ENCODE measurements around the gene SAMD14. TPM values are rescaled to one million over a fixed set of nuclear protein-coding genes. Genes with fewer than 3 reads are reported as not detected.

SAMD14 gene
- total and polyA plus RNA-seq, 10 of the 15 experiments (the other 5 are each of a cell fraction or from before 2014, with no cell fraction given) = 0.06 to 1.7 (median 0.25) TPM; not detected in 3

DNA sequence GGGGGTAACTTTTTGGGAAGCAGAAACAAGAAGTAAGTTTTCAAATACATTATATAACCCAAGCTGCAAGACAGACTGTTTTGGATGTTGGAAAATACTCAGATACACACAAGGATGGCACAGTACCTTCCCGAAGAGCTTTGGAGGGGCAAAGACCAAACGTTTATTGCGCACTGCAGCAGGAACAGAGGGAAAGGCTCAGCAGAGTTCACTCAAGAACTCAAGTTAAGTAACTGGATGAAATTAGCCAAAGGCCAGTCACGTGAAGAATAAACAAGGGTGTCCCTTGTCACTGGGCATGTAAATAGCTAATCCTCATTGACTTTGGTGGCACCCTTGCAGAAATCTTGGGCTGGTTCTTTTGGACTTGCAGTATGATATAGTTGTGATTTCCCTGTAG lies 32.0 kb downstream of the SAMD14 start:
- Histone ChIP-seq H3K36me3 (ENCODE audit: control insufficient read depth in 2 of 2, insufficient read depth in 2 of 2, low read length in 1 of 2) (no peaks in the 10 kb centered on the region), H3K27me3 (replicated peaks in 1 of 2; ENCODE audit: control insufficient read depth in 2 of 2, insufficient read depth in 2 of 2, low read length in 1 of 2) (no peaks in the 10 kb centered on the region), H3K79me2 (ENCODE audit: control insufficient read depth, insufficient read depth, low read length) (no peaks in the 10 kb centered on the region), H3K4me1 (ENCODE audit: control insufficient read depth, insufficient read depth, low read length) (peaks cover 17% of the 10 kb centered on the region), H3K4me2 (ENCODE audit: control insufficient read depth, insufficient read depth) (no peak overlapping the region), H3K4me3 (no peak overlapping the region), H3K9me3 (replicated peaks; ENCODE audit: control insufficient read depth, insufficient read depth, low read length) (no peaks in the 10 kb centered on the region), H3K9ac (ENCODE audit: control insufficient read depth, insufficient read depth, low read length) (no peak overlapping the region), H2AFZ (ENCODE audit: control insufficient read depth, low read depth, low read length) (no peak overlapping the region), H4K20me1 (ENCODE audit: control insufficient read depth, insufficient read depth) (no peaks in the 10 kb centered on the region), H3K27ac (ENCODE audit: control insufficient read depth, insufficient read depth) (no peak overlapping the region)
- ChIA-PET SMC1A (ENCODE audit: uncharacterized antibody, unreplicated experiment) (interaction anchor here (1.0 to 1.4 kb wide), 2 partner anchors 10 to 99 kb away, joined by 3 read pairs; no protein-coding TSS in a partner anchor), CTCF (interaction anchor here (0.7 to 3.4 kb wide), 5 partner anchors 11 to 190 kb away, joined by 3 to 13 read pairs (median 4); no protein-coding TSS in a partner anchor), POLR2A (no interaction called here), RAD21 (ENCODE audit: unreplicated experiment) (interaction anchor here (1.4 kb wide), 1 partner anchor 10 kb away, joined by 3 read pairs; no protein-coding TSS in a partner anchor)
- FAIRE-seq (no peak), DNase-seq (ENCODE audit: low read depth, low spot score) (no peak), ATAC-seq (no peak)
- intact Hi-C loops (cut with micrococcal nuclease; ENCODE audit: unreplicated experiment) (loop anchor here (5.0 kb wide), 1 partner anchor 49 kb away; no protein-coding TSS in a partner anchor), in situ Hi-C loops (cut with MboI) (no loop called here)
- TF ChIP-seq NFYA (IDR thresholded peaks at IDR 0.05; ENCODE audit: borderline replicate concordance, low read depth, low read length) = no peak
- TF ChIP-seq CHD4 (IDR thresholded peaks at IDR 0.05) = no peak
- TF ChIP-seq, protein P1, sequence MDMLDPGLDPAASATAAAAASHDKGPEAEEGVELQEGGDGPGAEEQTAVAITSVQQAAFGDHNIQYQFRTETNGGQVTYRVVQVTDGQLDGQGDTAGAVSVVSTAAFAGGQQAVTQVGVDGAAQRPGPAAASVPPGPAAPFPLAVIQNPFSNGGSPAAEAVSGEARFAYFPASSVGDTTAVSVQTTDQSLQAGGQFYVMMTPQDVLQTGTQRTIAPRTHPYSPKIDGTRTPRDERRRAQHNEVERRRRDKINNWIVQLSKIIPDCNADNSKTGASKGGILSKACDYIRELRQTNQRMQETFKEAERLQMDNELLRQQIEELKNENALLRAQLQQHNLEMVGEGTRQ (IDR thresholded peaks at IDR 0.05; ENCODE audit: borderline replicate concordance, low read depth, low read length) = no peak
- TF ChIP-seq BRCA1 (IDR thresholded peaks at IDR 0.05; ENCODE audit: low read depth, low read length) = no peak
- no peak for TF ChIP-seq SMARCA5 (IDR thresholded peaks at IDR 0.05)
- no peak for TF ChIP-seq GABPA (IDR thresholded peaks at IDR 0.05; ENCODE audit: low read depth)
- no peak for TF ChIP-seq KAT2A (conservative IDR thresholded peaks at IDR 0.05; ENCODE audit: control insufficient read depth, low read depth, low read length)
- TF ChIP-seq, protein P2, sequence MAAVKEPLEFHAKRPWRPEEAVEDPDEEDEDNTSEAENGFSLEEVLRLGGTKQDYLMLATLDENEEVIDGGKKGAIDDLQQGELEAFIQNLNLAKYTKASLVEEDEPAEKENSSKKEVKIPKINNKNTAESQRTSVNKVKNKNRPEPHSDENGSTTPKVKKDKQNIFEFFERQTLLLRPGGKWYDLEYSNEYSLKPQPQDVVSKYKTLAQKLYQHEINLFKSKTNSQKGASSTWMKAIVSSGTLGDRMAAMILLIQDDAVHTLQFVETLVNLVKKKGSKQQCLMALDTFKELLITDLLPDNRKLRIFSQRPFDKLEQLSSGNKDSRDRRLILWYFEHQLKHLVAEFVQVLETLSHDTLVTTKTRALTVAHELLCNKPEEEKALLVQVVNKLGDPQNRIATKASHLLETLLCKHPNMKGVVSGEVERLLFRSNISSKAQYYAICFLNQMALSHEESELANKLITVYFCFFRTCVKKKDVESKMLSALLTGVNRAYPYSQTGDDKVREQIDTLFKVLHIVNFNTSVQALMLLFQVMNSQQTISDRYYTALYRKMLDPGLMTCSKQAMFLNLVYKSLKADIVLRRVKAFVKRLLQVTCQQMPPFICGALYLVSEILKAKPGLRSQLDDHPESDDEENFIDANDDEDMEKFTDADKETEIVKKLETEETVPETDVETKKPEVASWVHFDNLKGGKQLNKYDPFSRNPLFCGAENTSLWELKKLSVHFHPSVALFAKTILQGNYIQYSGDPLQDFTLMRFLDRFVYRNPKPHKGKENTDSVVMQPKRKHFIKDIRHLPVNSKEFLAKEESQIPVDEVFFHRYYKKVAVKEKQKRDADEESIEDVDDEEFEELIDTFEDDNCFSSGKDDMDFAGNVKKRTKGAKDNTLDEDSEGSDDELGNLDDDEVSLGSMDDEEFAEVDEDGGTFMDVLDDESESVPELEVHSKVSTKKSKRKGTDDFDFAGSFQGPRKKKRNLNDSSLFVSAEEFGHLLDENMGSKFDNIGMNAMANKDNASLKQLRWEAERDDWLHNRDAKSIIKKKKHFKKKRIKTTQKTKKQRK (IDR thresholded peaks at IDR 0.05; ENCODE audit: low read depth, low read length) = no peak
- no peak for TF ChIP-seq RFX5 (IDR thresholded peaks at IDR 0.05; ENCODE audit: low read depth, low read length)
- no peak for TF ChIP-seq MLLT1 (IDR thresholded peaks at IDR 0.05)
- WGBS (ENCODE audit: insufficient coverage, insufficient replicate concordance, low lambda C conversion rate, missing lambda C conversion rate) = 82% methylated on average over 4 of the region's 4 CpGs
- no TSS peak for BruUV-seq (replicated peaks)

Measured in GM12878 (cell line).